ENCODE results near the gene LARP7. TPM values are rescaled to one million over a fixed set of nuclear protein-coding genes. Genes with fewer than 3 reads are reported as not detected.

The LARP7 gene
- 10 to 100 TPM; 39.3 to 57.5 (median 51.8) TPM for total RNA-seq

GRCh38 chr4:112636688-112637551 is at the start of gene LARP7, which contains the start of gene ZGRF1:
Gene LARP7 (plus strand): TSS chr4:112637143. CDS start chr4:112644670, 7,527 bp downstream.
Gene ZGRF1 (minus strand): TSS chr4:112636909. CDS start chr4:112633176, 3,733 bp downstream.
- DNase-seq (ENCODE audit: low spot score in 2 of 2): peak; percentile 99
- no peaks in the 10 kb centered on the region for H3K36me3 ChIP-seq
- H3K4me3 ChIP-seq: peak within 1 kb of the TSS; percentile 49 to 75 (median 63)
- no peaks in the 10 kb centered on the region for H3K9me3 ChIP-seq
- H3K27ac ChIP-seq: peak within 1 kb of the TSS; percentile 98
- no peaks in the 10 kb centered on the region for H3K27me3 ChIP-seq
- TF ChIP-seq CTCF (IDR thresholded peaks at IDR 0.05) (peak; percentile 95 to 100 (median 98)), POLR2A (IDR thresholded peaks at IDR 0.05) (peak; percentile 8), POLR2AphosphoS5 (IDR thresholded peaks at IDR 0.05) (peak; percentile 63 to 82 (median 77))
- intact Hi-C loops (cut with DNase I; ENCODE audit: low total_unique reads): no loop called here
- H3K4me1 ChIP-seq: peaks cover 0 to 9% of the 10 kb centered on the region in 2 donors

- Histone ChIP-seq H3K27me3 (no peaks in the 10 kb centered on the region), H3K27ac (no peak overlapping the region), H3K4me1 (no peaks in the 10 kb centered on the region), H3K9me3 (no peaks in the 10 kb centered on the region), H3K36me3 (no peaks in the 10 kb centered on the region), H3K4me3 (no peak overlapping the region)
- intact Hi-C loops (cut with DNase I; ENCODE audit: low total_unique reads): no loop called here
- TF ChIP-seq CTCF (IDR thresholded peaks at IDR 0.05): no peak
- TF ChIP-seq POLR2AphosphoS5 (IDR thresholded peaks at IDR 0.05): no peak
- TF ChIP-seq POLR2A (IDR thresholded peaks at IDR 0.05): no peak
- no peak for DNase-seq (ENCODE audit: low spot score in 2 of 2)
Measured at GRCh38 chr4:112589206-112589605, 47.7 kb upstream of the LARP7 start.

GRCh38 chr4:112591593-112591992 is 45.4 kb upstream of the LARP7 start:
- Histone ChIP-seq H3K4me1 (no peaks in the 10 kb centered on the region), H3K27ac (no peak overlapping the region), H3K36me3 (no peaks in the 10 kb centered on the region), H3K9me3 (no peaks in the 10 kb centered on the region), H3K4me3 (no peak overlapping the region), H3K27me3 (no peaks in the 10 kb centered on the region)
- no peak for TF ChIP-seq POLR2A (IDR thresholded peaks at IDR 0.05)
- TF ChIP-seq CTCF (IDR thresholded peaks at IDR 0.05): no peak
- no peak for TF ChIP-seq POLR2AphosphoS5 (IDR thresholded peaks at IDR 0.05)
- DNase-seq (ENCODE audit: low spot score in 2 of 2): no peak
- intact Hi-C loops (cut with DNase I; ENCODE audit: low total_unique reads): no loop called here

- intact Hi-C loops (cut with DNase I; ENCODE audit: low total_unique reads): no loop called here
- TF ChIP-seq CTCF (IDR thresholded peaks at IDR 0.05) (no peak), POLR2AphosphoS5 (IDR thresholded peaks at IDR 0.05) (no peak), POLR2A (IDR thresholded peaks at IDR 0.05) (no peak)
- Histone ChIP-seq H3K4me3 (no peak overlapping the region), H3K36me3 (no peaks in the 10 kb centered on the region), H3K9me3 (no peaks in the 10 kb centered on the region), H3K27me3 (no peaks in the 10 kb centered on the region), H3K4me1 (no peaks in the 10 kb centered on the region), H3K27ac (no peak overlapping the region)
- DNase-seq (ENCODE audit: low spot score in 2 of 2): no peak
Measured at GRCh38 chr4:112592717-112593116, 44.2 kb upstream of the LARP7 start.

- H3K36me3 ChIP-seq: no peaks in the 10 kb centered on the region
- intact Hi-C loops (cut with DNase I; ENCODE audit: low total_unique reads): no loop called here
- H3K4me1 ChIP-seq: no peaks in the 10 kb centered on the region
- no peak for DNase-seq (ENCODE audit: low spot score in 2 of 2)
- H3K4me3 ChIP-seq: no peak overlapping the region
- H3K27me3 ChIP-seq: no peaks in the 10 kb centered on the region
- TF ChIP-seq POLR2A (IDR thresholded peaks at IDR 0.05) (no peak), POLR2AphosphoS5 (IDR thresholded peaks at IDR 0.05) (no peak), CTCF (IDR thresholded peaks at IDR 0.05) (no peak)
- H3K27ac ChIP-seq: no peak overlapping the region
- no peaks in the 10 kb centered on the region for H3K9me3 ChIP-seq
Measured at GRCh38 chr4:112593438-112594133, 43.4 kb upstream of the LARP7 start.
